ENCODE measurements around the gene CMC2. TPM values are rescaled to one million over a fixed set of nuclear protein-coding genes. Genes with fewer than 3 reads are reported as not detected.

CMC2 gene
- total RNA-seq (2014; rRNA removed; shearing (Covaris generic); ENCODE audit: low replicate concordance), result 38.5 and 38.9 TPM in 2 replicates

- H3K9me3 ChIP-seq (ENCODE audit: low read length), result no peaks in the 10 kb centered on the region
- H3K4me1 ChIP-seq (ENCODE audit: low read length), result peaks cover 46% of the 10 kb centered on the region
- H3K9me2 ChIP-seq (replicated peaks; ENCODE audit: insufficient read depth, low read length), result no peaks in the 10 kb centered on the region
- H3K79me2 ChIP-seq (ENCODE audit: low read length), result peaks cover 91% of the 10 kb centered on the region
- H3K27me3 ChIP-seq (ENCODE audit: low read length), result no peaks in the 10 kb centered on the region
- H2AFZ ChIP-seq (ENCODE audit: low read length), result peak within 1 kb of the TSS; percentile 76; the same call in 1 of the 2 replicates
- H3K36me3 ChIP-seq (ENCODE audit: insufficient read depth, low read length), result peaks cover 10% of the 10 kb centered on the region; the same call in 1 of the 2 replicates
- H4K20me1 ChIP-seq (ENCODE audit: insufficient read depth, low read depth, low read length), result peaks cover 5% of the 10 kb centered on the region; the same call in 1 of the 2 replicates
- peak within 1 kb of the TSS; percentile 82 for H3K27ac ChIP-seq (ENCODE audit: low read length)
- DNase-seq, result peak; percentile 98
- H3K4me3 ChIP-seq (ENCODE audit: low read length), result peak within 1 kb of the TSS; percentile 98
- peak within 1 kb of the TSS; percentile 76 for H3K4me2 ChIP-seq (ENCODE audit: low read depth, low read length, poor library complexity, severe bottlenecking)
- H3K9ac ChIP-seq (ENCODE audit: low read length), result peak within 1 kb of the TSS; percentile 97
Observed at GRCh38 chr16:81006813-81007695, at the start of gene CMC2, which contains the start of gene CENPN. Gene CMC2, minus strand, starts transcription at chr16:81006885. Its CDS starts 9,491 bp downstream, at chr16:80997394. Gene CENPN, plus strand, starts transcription at chr16:81007214. Its CDS starts 4,726 bp downstream, at chr16:81011940.

GRCh38 chr16:81053761-81054160, 47.1 kb upstream of the CMC2 start:
- H3K27me3 ChIP-seq (ENCODE audit: low read length), result no peaks in the 10 kb centered on the region
- H3K9ac ChIP-seq (ENCODE audit: low read length), result no peak overlapping the region
- DNase-seq, result no peak
- H3K4me1 ChIP-seq (ENCODE audit: low read length), result no peaks in the 10 kb centered on the region
- no peaks in the 10 kb centered on the region for H3K79me2 ChIP-seq (ENCODE audit: low read length)
- H3K9me3 ChIP-seq (ENCODE audit: low read length), result peaks cover 13% of the 10 kb centered on the region
- H3K36me3 ChIP-seq (ENCODE audit: insufficient read depth, low read length), result 0 out of 2 replicates have a peak, but pooled peaks cover 3% of the 10 kb centered on the region
- no peak overlapping the region for H2AFZ ChIP-seq (ENCODE audit: low read length)
- no peak overlapping the region for H3K4me2 ChIP-seq (ENCODE audit: low read depth, low read length, poor library complexity, severe bottlenecking)
- no peak overlapping the region for H3K27ac ChIP-seq (ENCODE audit: low read length)
- no peaks in the 10 kb centered on the region for H3K9me2 ChIP-seq (replicated peaks; ENCODE audit: insufficient read depth, low read length)
- no peak overlapping the region for H3K4me3 ChIP-seq (ENCODE audit: low read length)
- H4K20me1 ChIP-seq (ENCODE audit: insufficient read depth, low read depth, low read length), result no peaks in the 10 kb centered on the region

- H3K9me2 ChIP-seq (replicated peaks; ENCODE audit: insufficient read depth, low read length), result no peaks in the 10 kb centered on the region
- H3K27ac ChIP-seq (ENCODE audit: low read length), result no peak overlapping the region
- no peak overlapping the region for H3K9ac ChIP-seq (ENCODE audit: low read length)
- no peaks in the 10 kb centered on the region for H3K27me3 ChIP-seq (ENCODE audit: low read length)
- H3K36me3 ChIP-seq (ENCODE audit: insufficient read depth, low read length), result peaks cover 65% of the 10 kb centered on the region
- H3K4me3 ChIP-seq (ENCODE audit: low read length), result no peak overlapping the region
- no peak overlapping the region for H3K4me2 ChIP-seq (ENCODE audit: low read depth, low read length, poor library complexity, severe bottlenecking)
- H2AFZ ChIP-seq (ENCODE audit: low read length), result no peak overlapping the region
- no peak for DNase-seq
- 0 out of 2 replicates have a peak, but pooled peaks cover 6% of the 10 kb centered on the region for H4K20me1 ChIP-seq (ENCODE audit: insufficient read depth, low read depth, low read length)
- H3K79me2 ChIP-seq (ENCODE audit: low read length), result peaks cover 33% of the 10 kb centered on the region
- no peaks in the 10 kb centered on the region; the same call in 1 of the 2 replicates for H3K4me1 ChIP-seq (ENCODE audit: low read length)
- no peaks in the 10 kb centered on the region for H3K9me3 ChIP-seq (ENCODE audit: low read length)
Observed at GRCh38 chr16:81042821-81043220, 36.1 kb upstream of the CMC2 start.

- no peak overlapping the region for H3K4me3 ChIP-seq (ENCODE audit: low read length)
- no peak overlapping the region for H3K27ac ChIP-seq (ENCODE audit: low read length)
- H3K27me3 ChIP-seq (ENCODE audit: low read length), result no peaks in the 10 kb centered on the region
- DNase-seq, result no peak
- no peaks in the 10 kb centered on the region for H3K9me3 ChIP-seq (ENCODE audit: low read length)
- peaks cover 44% of the 10 kb centered on the region for H3K79me2 ChIP-seq (ENCODE audit: low read length)
- no peak overlapping the region for H3K4me2 ChIP-seq (ENCODE audit: low read depth, low read length, poor library complexity, severe bottlenecking)
- H2AFZ ChIP-seq (ENCODE audit: low read length), result no peak overlapping the region
- 0 out of 2 replicates have a peak, but pooled peaks cover 9% of the 10 kb centered on the region for H4K20me1 ChIP-seq (ENCODE audit: insufficient read depth, low read depth, low read length)
- no peaks in the 10 kb centered on the region for H3K9me2 ChIP-seq (replicated peaks; ENCODE audit: insufficient read depth, low read length)
- H3K4me1 ChIP-seq (ENCODE audit: low read length), result peaks cover 8% of the 10 kb centered on the region
- no peak overlapping the region for H3K9ac ChIP-seq (ENCODE audit: low read length)
- peaks cover 65% of the 10 kb centered on the region for H3K36me3 ChIP-seq (ENCODE audit: insufficient read depth, low read length)
Observed at GRCh38 chr16:81041696-81042095, 35.0 kb upstream of the CMC2 start.

GRCh38 chr16:81040842-81041241, 34.2 kb upstream of the CMC2 start:
- H3K9me3 ChIP-seq (ENCODE audit: low read length), result no peaks in the 10 kb centered on the region
- H2AFZ ChIP-seq (ENCODE audit: low read length), result no peak overlapping the region
- no peak overlapping the region for H3K9ac ChIP-seq (ENCODE audit: low read length)
- DNase-seq, result no peak
- H3K4me2 ChIP-seq (ENCODE audit: low read depth, low read length, poor library complexity, severe bottlenecking), result no peak overlapping the region
- H3K27me3 ChIP-seq (ENCODE audit: low read length), result no peaks in the 10 kb centered on the region
- H3K4me1 ChIP-seq (ENCODE audit: low read length), result peaks cover 9% of the 10 kb centered on the region
- H3K36me3 ChIP-seq (ENCODE audit: insufficient read depth, low read length), result peaks cover 56% of the 10 kb centered on the region
- H3K9me2 ChIP-seq (replicated peaks; ENCODE audit: insufficient read depth, low read length), result no peaks in the 10 kb centered on the region
- peaks cover 49% of the 10 kb centered on the region for H3K79me2 ChIP-seq (ENCODE audit: low read length)
- H3K27ac ChIP-seq (ENCODE audit: low read length), result no peak overlapping the region
- H4K20me1 ChIP-seq (ENCODE audit: insufficient read depth, low read depth, low read length), result 0 out of 2 replicates have a peak, but pooled peaks cover 9% of the 10 kb centered on the region
- H3K4me3 ChIP-seq (ENCODE audit: low read length), result no peak overlapping the region

GRCh38 chr16:81040131-81040530, 33.4 kb upstream of the CMC2 start:
- no peak for DNase-seq
- Histone ChIP-seq H3K79me2 (ENCODE audit: low read length) (peaks cover 49% of the 10 kb centered on the region), H3K4me2 (ENCODE audit: low read depth, low read length, poor library complexity, severe bottlenecking) (no peak overlapping the region), H3K27ac (ENCODE audit: low read length) (no peak overlapping the region), H4K20me1 (ENCODE audit: insufficient read depth, low read depth, low read length) (0 out of 2 replicates have a peak, but pooled peaks cover 9% of the 10 kb centered on the region), H3K36me3 (ENCODE audit: insufficient read depth, low read length) (peaks cover 49% of the 10 kb centered on the region), H3K4me1 (ENCODE audit: low read length) (peaks cover 9% of the 10 kb centered on the region), H3K4me3 (ENCODE audit: low read length) (no peak overlapping the region), H2AFZ (ENCODE audit: low read length) (no peak overlapping the region), H3K9me2 (replicated peaks; ENCODE audit: insufficient read depth, low read length) (no peaks in the 10 kb centered on the region), H3K9me3 (ENCODE audit: low read length) (no peaks in the 10 kb centered on the region), H3K27me3 (ENCODE audit: low read length) (no peaks in the 10 kb centered on the region), H3K9ac (ENCODE audit: low read length) (no peak overlapping the region)

- Histone ChIP-seq H3K4me1 (ENCODE audit: low read length) (peaks cover 9% of the 10 kb centered on the region), H4K20me1 (ENCODE audit: insufficient read depth, low read depth, low read length) (0 out of 2 replicates have a peak, but pooled peaks cover 9% of the 10 kb centered on the region), H3K9ac (ENCODE audit: low read length) (peak overlapping the region; percentile 74), H3K36me3 (ENCODE audit: insufficient read depth, low read length) (peaks cover 17% of the 10 kb centered on the region; the same call in 1 of the 2 replicates), H3K9me2 (replicated peaks; ENCODE audit: insufficient read depth, low read length) (no peaks in the 10 kb centered on the region), H3K79me2 (ENCODE audit: low read length) (peaks cover 49% of the 10 kb centered on the region), H3K27me3 (ENCODE audit: low read length) (no peaks in the 10 kb centered on the region), H3K27ac (ENCODE audit: low read length) (0 out of 2 replicates have a peak overlapping the region, but pooled peaks have one; percentile 1), H3K4me3 (ENCODE audit: low read length) (peak overlapping the region; percentile 75), H3K4me2 (ENCODE audit: low read depth, low read length, poor library complexity, severe bottlenecking) (peak overlapping the region; percentile 89), H2AFZ (ENCODE audit: low read length) (no peak overlapping the region), H3K9me3 (ENCODE audit: low read length) (no peaks in the 10 kb centered on the region)
- peak; percentile 50 for DNase-seq
Observed at GRCh38 chr16:81036751-81037350, 30.2 kb upstream of the CMC2 start.
